HepG2 (cell line): Measurements from ENCODE around the gene PSMC5. TPM values are rescaled to one million over a fixed set of nuclear protein-coding genes. Genes with fewer than 3 reads are reported as not detected.

Experiments
- EED ChIP-seq: sonication (generic); formaldehyde crosslinking; IDR thresholded peaks from 2 replicates; pipeline ENCODE4 v1.5.0; 2020; ENCODE audit warnings: mild to moderate bottlenecking, missing genetic modification reagents
- ETV5 ChIP-seq: IDR thresholded peaks from 2 replicates; pipeline ENCODE4 v1.6.1; 2018; ENCODE audit warnings: missing biosample characterization, missing genetic modification reagents, inconsistent platforms, borderline replicate concordance
- GTF3A ChIP-seq: sonication (generic); formaldehyde crosslinking; conservative IDR thresholded peaks from 2 replicates; pipeline ENCODE4 v1.4.0; 2020; ENCODE audit warnings: mild to moderate bottlenecking, missing genetic modification reagents
- HIVEP1 ChIP-seq: sonication (generic); formaldehyde crosslinking; IDR thresholded peaks from 2 replicates; pipeline ENCODE4 v1.4.0; 2020; ENCODE audit warnings: mild to moderate bottlenecking, missing genetic modification reagents
- KLF11 ChIP-seq: IDR thresholded peaks from 2 replicates; pipeline ENCODE4 v1.6.1; 2016; ENCODE audit warnings: missing compliant biosample characterization
- PBX2 ChIP-seq: IDR thresholded peaks from 2 replicates; pipeline ENCODE4 v1.6.1; 2016; ENCODE audit warnings: control low read depth
- RARG ChIP-seq: sonication (generic); formaldehyde crosslinking; IDR thresholded peaks from 2 replicates; pipeline ENCODE4 v1.4.0; 2020; ENCODE audit warnings: low read depth, mild to moderate bottlenecking, missing genetic modification reagents
- ZFP90 ChIP-seq: sonication (generic); formaldehyde crosslinking; IDR thresholded peaks from 2 replicates; pipeline ENCODE4 v1.8.0; 2022; ENCODE audit warnings: missing genetic modification reagents, mild to moderate bottlenecking, inconsistent platforms, borderline replicate concordance
- ZMYM3 ChIP-seq: sonication (generic); formaldehyde crosslinking; IDR thresholded peaks from 2 replicates; pipeline ENCODE4 v1.5.1; 2020; ENCODE audit warnings: mild to moderate bottlenecking, missing genetic modification reagents
- ZNF205 ChIP-seq: IDR thresholded peaks from 2 replicates; pipeline ENCODE4 v1.6.1; 2018; ENCODE audit warnings: missing biosample characterization, missing genetic modification reagents
- ZNF232 ChIP-seq: sonication (generic); formaldehyde crosslinking; IDR thresholded peaks from 2 replicates; pipeline ENCODE4 v1.4.0; 2020; ENCODE audit warnings: missing genetic modification reagents, borderline replicate concordance
- ZNF263 ChIP-seq: sonication (generic); formaldehyde crosslinking; IDR thresholded peaks from 2 replicates; pipeline ENCODE4 v1.4.0; 2020; ENCODE audit warnings: missing genetic modification reagents
- ZNF431 ChIP-seq: sonication (generic); formaldehyde crosslinking; IDR thresholded peaks from 2 replicates; pipeline ENCODE4 v1.9.0; 2022; ENCODE audit warnings: missing genetic modification reagents, low read depth, mild to moderate bottlenecking, borderline replicate concordance
- ZNF563 ChIP-seq: sonication (generic); formaldehyde crosslinking; IDR thresholded peaks from 2 replicates; pipeline ENCODE4 v1.8.0; 2022; ENCODE audit warnings: mild to moderate bottlenecking, moderate library complexity, missing genetic modification reagents
- ZNF615 ChIP-seq: sonication (generic); formaldehyde crosslinking; IDR thresholded peaks from 2 replicates; pipeline ENCODE4 v1.5.0; 2020; ENCODE audit warnings: mild to moderate bottlenecking, missing genetic modification reagents, borderline replicate concordance
- ZNF709 ChIP-seq: sonication (generic); formaldehyde crosslinking; IDR thresholded peaks from 2 replicates; pipeline ENCODE4 v1.5.0; 2020; ENCODE audit warnings: mild to moderate bottlenecking, missing genetic modification reagents
- ZNF737 ChIP-seq: sonication (generic); formaldehyde crosslinking; IDR thresholded peaks from 2 replicates; pipeline ENCODE4 v1.5.0; 2020; ENCODE audit warnings: missing genetic modification reagents, mild to moderate bottlenecking, borderline replicate concordance
- ZNF777 ChIP-seq: sonication (generic); formaldehyde crosslinking; IDR thresholded peaks from 2 replicates; pipeline ENCODE4 v1.4.0; 2020; ENCODE audit warnings: missing genetic modification reagents
- ZNF782 ChIP-seq: sonication (generic); formaldehyde crosslinking; IDR thresholded peaks from 2 replicates; pipeline ENCODE4 v1.4.0; 2020; ENCODE audit warnings: missing genetic modification reagents, mild to moderate bottlenecking, borderline replicate concordance
- polyA plus RNA-seq, 8 experiments: library from polyadenylated mRNA; depleted of rRNA in 3 of 8; stranded (reverse) in 7 of 8; unstranded in 1 of 8; fragments of >200 nt; fragmentation: Illumina TruSeq in 4 of 8; extraction: Trizol in 4 of 8; gene quantifications; 2 replicates each; pipeline versions ENCODE4 v1.2.1 to v1.2.3, GENCODE V29; 2011 to 2016; ENCODE audit warnings: low read depth in 4 of 8, missing spikeins in 1 of 8, mixed read lengths in 1 of 8; ENCODE audit not compliant: insufficient read depth in 1 of 8
- total RNA-seq, 5 experiments: library from RNA; depleted of rRNA; stranded (reverse); fragments of >200 nt; fragmentation: Illumina TruSeq; extraction: Trizol; gene quantifications; 2 replicates each; pipeline ENCODE4 v1.2.3, GENCODE V29; 2016; ENCODE audit warnings: low read depth in 1 of 5
- TF ChIP-seq, protein P1 (sequence below): sonication (generic); formaldehyde crosslinking; IDR thresholded peaks from 2 replicates; pipeline ENCODE4 v1.4.0; 2020; ENCODE audit warnings: mild to moderate bottlenecking, missing genetic modification reagents
- TF ChIP-seq, protein P2 (sequence below): sonication (generic); formaldehyde crosslinking; IDR thresholded peaks from 2 replicates; pipeline ENCODE4 v1.5.1; 2020; ENCODE audit warnings: missing genetic modification reagents, mild to moderate bottlenecking, borderline replicate concordance
- TF ChIP-seq, protein P3 (sequence below): sonication (generic); formaldehyde crosslinking; IDR thresholded peaks from 2 replicates; pipeline ENCODE4 v1.4.0; 2020; ENCODE audit warnings: missing genetic modification reagents
- TF ChIP-seq, protein P4 (sequence below): sonication (generic); formaldehyde crosslinking; IDR thresholded peaks from 2 replicates; pipeline ENCODE4 v1.4.0; 2020; ENCODE audit warnings: missing genetic modification reagents

PSMC5 gene
- total and polyA plus RNA-seq, 2 of the 13 experiments (the other 11 are each of a cell fraction or from before 2014, with no cell fraction given), result 35.3 to 128 TPM

GRCh38 chr17:63827801-63828221 is 580 bp downstream of the PSMC5 start (continued):
- TF ChIP-seq ZNF737 (0 out of 2 replicates have a peak, but pooled peaks have one; percentile 76), PBX2 (CRISPR knock-in tag) (no peak), ZNF431 (0 out of 2 replicates have a peak, but pooled peaks have one; percentile 41), ZNF263 (CRISPR knock-in tag) (0 out of 2 replicates have a peak, but pooled peaks have one; percentile 8), KLF11 (CRISPR knock-in tag) (no peak), ZNF777 (CRISPR knock-in tag) (0 out of 2 replicates have a peak, but pooled peaks have one; percentile 2), EED (CRISPR knock-in tag) (peak; percentile 56), ZNF709 (CRISPR knock-in tag) (no peak; the same call in 1 of the 2 replicates), ZMYM3 (CRISPR knock-in tag) (peak; percentile 48; the same call in 1 of the 2 replicates), ZNF205 (0 out of 2 replicates have a peak, but pooled peaks have one; percentile 6), ZNF232 (CRISPR knock-in tag) (peak; percentile 12; the same call in 1 of the 2 replicates), ETV5 (CRISPR knock-in tag) (no peak), ZNF563 (CRISPR knock-in tag) (peak; percentile 42; the same call in 1 of the 2 replicates), GTF3A (CRISPR knock-in tag) (no peak), ZNF615 (CRISPR knock-in tag) (0 out of 2 replicates have a peak, but pooled peaks have one; percentile 24), HIVEP1 (CRISPR knock-in tag) (peak; percentile 58; the same call in 1 of the 2 replicates), ZFP90 (CRISPR knock-in tag) (peak; percentile 21; the same call in 1 of the 2 replicates), RARG (CRISPR knock-in tag) (0 out of 2 replicates have a peak, but pooled peaks have one; percentile 18), ZNF782 (0 out of 2 replicates have a peak, but pooled peaks have one; percentile 22)
- TF ChIP-seq, protein P1, sequence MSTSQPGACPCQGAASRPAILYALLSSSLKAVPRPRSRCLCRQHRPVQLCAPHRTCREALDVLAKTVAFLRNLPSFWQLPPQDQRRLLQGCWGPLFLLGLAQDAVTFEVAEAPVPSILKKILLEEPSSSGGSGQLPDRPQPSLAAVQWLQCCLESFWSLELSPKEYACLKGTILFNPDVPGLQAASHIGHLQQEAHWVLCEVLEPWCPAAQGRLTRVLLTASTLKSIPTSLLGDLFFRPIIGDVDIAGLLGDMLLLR (CRISPR knock-in tag), result 0 out of 2 replicates have a peak, but pooled peaks have one; percentile 10
- TF ChIP-seq, protein P2, sequence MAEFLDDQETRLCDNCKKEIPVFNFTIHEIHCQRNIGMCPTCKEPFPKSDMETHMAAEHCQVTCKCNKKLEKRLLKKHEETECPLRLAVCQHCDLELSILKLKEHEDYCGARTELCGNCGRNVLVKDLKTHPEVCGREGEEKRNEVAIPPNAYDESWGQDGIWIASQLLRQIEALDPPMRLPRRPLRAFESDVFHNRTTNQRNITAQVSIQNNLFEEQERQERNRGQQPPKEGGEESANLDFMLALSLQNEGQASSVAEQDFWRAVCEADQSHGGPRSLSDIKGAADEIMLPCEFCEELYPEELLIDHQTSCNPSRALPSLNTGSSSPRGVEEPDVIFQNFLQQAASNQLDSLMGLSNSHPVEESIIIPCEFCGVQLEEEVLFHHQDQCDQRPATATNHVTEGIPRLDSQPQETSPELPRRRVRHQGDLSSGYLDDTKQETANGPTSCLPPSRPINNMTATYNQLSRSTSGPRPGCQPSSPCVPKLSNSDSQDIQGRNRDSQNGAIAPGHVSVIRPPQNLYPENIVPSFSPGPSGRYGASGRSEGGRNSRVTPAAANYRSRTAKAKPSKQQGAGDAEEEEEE (CRISPR knock-in tag), result 0 out of 2 replicates have a peak, but pooled peaks have one; percentile 3
- TF ChIP-seq, protein P3, sequence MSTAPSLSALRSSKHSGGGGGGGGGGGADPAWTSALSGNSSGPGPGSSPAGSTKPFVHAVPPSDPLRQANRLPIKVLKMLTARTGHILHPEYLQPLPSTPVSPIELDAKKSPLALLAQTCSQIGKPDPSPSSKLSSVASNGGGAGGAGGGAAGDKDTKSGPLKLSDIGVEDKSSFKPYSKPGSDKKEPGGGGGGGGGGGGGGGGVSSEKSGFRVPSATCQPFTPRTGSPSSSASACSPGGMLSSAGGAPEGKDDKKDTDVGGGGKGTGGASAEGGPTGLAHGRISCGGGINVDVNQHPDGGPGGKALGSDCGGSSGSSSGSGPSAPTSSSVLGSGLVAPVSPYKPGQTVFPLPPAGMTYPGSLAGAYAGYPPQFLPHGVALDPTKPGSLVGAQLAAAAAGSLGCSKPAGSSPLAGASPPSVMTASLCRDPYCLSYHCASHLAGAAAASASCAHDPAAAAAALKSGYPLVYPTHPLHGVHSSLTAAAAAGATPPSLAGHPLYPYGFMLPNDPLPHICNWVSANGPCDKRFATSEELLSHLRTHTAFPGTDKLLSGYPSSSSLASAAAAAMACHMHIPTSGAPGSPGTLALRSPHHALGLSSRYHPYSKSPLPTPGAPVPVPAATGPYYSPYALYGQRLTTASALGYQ (CRISPR knock-in tag), result no peak
- TF ChIP-seq, protein P4, sequence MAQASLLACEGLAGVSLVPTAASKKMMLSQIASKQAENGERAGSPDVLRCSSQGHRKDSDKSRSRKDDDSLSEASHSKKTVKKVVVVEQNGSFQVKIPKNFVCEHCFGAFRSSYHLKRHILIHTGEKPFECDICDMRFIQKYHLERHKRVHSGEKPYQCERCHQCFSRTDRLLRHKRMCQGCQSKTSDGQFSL (CRISPR knock-in tag), result peak; percentile 44; the same call in 1 of the 2 replicates
